ENCODE results near the gene TFCP2.

GRCh38 chr12:51162217-51162616 lies 10.7 kb downstream of the TFCP2 start:
- TF ChIP-seq CTCF (IDR thresholded peaks at IDR 0.05; ENCODE audit: low read length), result no peak
- TF ChIP-seq EZH2 (optimal IDR thresholded peaks at IDR 0.05; ENCODE audit: low read depth, low read length), result no peak

Measured in MM.1S (cell line).